Panc1 (cell line): ENCODE results near the gene SLC9A4. TPM values are rescaled to one million over a fixed set of nuclear protein-coding genes. Genes with fewer than 3 reads are reported as not detected.

Experiments used
- ATAC-seq: fragments of 200-7000 bp; cut with Tn5 transposase; 2 replicates; pipeline ENCODE4 v1.9.1; 2020; ENCODE audit warnings: mild to moderate bottlenecking, moderate library complexity
- BruUV-seq: library from RNA; stranded (reverse); fragments of 400-500 nt; replicated peaks from 2 replicates; lab custom pipeline; 2021; lab: Mats Ljungman, UMichigan
- CTCF ChIA-PET: fragments of 300-600 bp; sonication (Branson Sonifier 250); formaldehyde crosslinking; loops from one replicate; lab custom pipeline; 2022; ENCODE audit warnings: antibody characterized with exemption; lab: Charles Lee
- POLR2A ChIA-PET: fragments of 300-600 bp; sonication (Branson Sonifier 250); formaldehyde crosslinking; loops from one replicate; lab custom pipeline; 2022; ENCODE audit warnings: antibody characterized with exemption; lab: Charles Lee
- DNase-seq: peaks from one replicate; pipeline ENCODE4 v3.0.0-alpha.2; 2010; ENCODE audit warnings: low read depth, low spot score
- H3K27ac ChIP-seq: 2 replicates; pipeline ENCODE4 v1.5.1; 2011; ENCODE audit warnings: mild to moderate bottlenecking, low read length, inconsistent platforms
- H3K27me3 ChIP-seq: fragments of 200-500 bp; sonication (Bioruptor generic); 2 replicates; pipeline ENCODE4 v1.6.0; 2014; ENCODE audit warnings: low read length, inconsistent platforms; ENCODE audit not compliant: control insufficient read depth, insufficient read depth
- H3K36me3 ChIP-seq: fragments of 200-500 bp; sonication (Bioruptor generic); 2 replicates; pipeline ENCODE4 v1.5.1; 2014; ENCODE audit warnings: inconsistent platforms, mild to moderate bottlenecking, low read length, moderate library complexity; ENCODE audit not compliant: control insufficient read depth, insufficient read depth
- H3K4me1 ChIP-seq: 2 replicates; pipeline ENCODE4 v1.5.1; 2011; ENCODE audit warnings: inconsistent platforms, mild to moderate bottlenecking, low read length, moderate library complexity; ENCODE audit not compliant: control insufficient read depth, insufficient read depth
- H3K4me3 ChIP-seq, 2 experiments: 2 replicates each; pipeline ENCODE4 v1.5.1; 2011 to 2012; ENCODE audit warnings: low read depth in 2 of 2, low read length in 2 of 2, mild to moderate bottlenecking in 2 of 2, inconsistent platforms in 1 of 2, moderate library complexity in 1 of 2
- H3K9me3 ChIP-seq: fragments of 200-500 bp; sonication (Bioruptor generic); 2 replicates; pipeline ENCODE4 v1.5.1; 2014; ENCODE audit warnings: low read depth, mild to moderate bottlenecking, inconsistent platforms, low read length, moderate library complexity; ENCODE audit not compliant: control insufficient read depth, insufficient read depth
- REST ChIP-seq, 2 experiments: IDR thresholded peaks; 2 replicates each; pipeline ENCODE4 v1.6.1; 2011 to 2012; ENCODE audit warnings: low read depth in 2 of 2, control low read depth in 1 of 2, low read length in 1 of 2, mild to moderate bottlenecking in 1 of 2, moderate library complexity in 1 of 2; ENCODE audit not compliant: insufficient read depth in 1 of 2
- SIN3A ChIP-seq: IDR thresholded peaks from 2 replicates; pipeline ENCODE4 v1.6.1; 2012; ENCODE audit warnings: low read depth, mild to moderate bottlenecking, low read length, moderate library complexity, borderline replicate concordance; ENCODE audit not compliant: insufficient read depth
- TCF7L2 ChIP-seq: IDR thresholded peaks from 2 replicates; pipeline ENCODE4 v1.6.1; 2011; ENCODE audit warnings: mild to moderate bottlenecking, low read depth, low read length, inconsistent platforms
- in situ Hi-C: cut with HindIII; loops from 2 replicates; pipeline ENCODE4 v1.10.0; 2016; ENCODE audit warnings: low sequenced_read_pairs, low pct_unique_long_range_greater_than_20kb
- intact Hi-C: fragments of 100-400 bp; cut with micrococcal nuclease; formaldehyde crosslinking; loops from one replicate; pipeline ENCODE4 v1.10.0; 2022; ENCODE audit not compliant: unreplicated experiment
- microRNA-seq: library from miRNA; unstranded; fragments of <30 nt; microRNA quantifications from one replicate; pipeline ENCODE4 v1.1.0, GENCODE V29; 2020; ENCODE audit not compliant: unreplicated experiment
- total RNA-seq: library from RNA; stranded (reverse); gene quantifications from one replicate; pipeline ENCODE4 v1.2.1, GENCODE V29; 2021; ENCODE audit not compliant: unreplicated experiment

SLC9A4 gene
- total RNA-seq, 1 experiment from 2014 or later, result not detected

GRCh38 chr2:102582845-102583244 lies 109.8 kb downstream of the SLC9A4 start:
- CTCF ChIA-PET, result no interaction called here
- Histone ChIP-seq H3K4me1 (no peaks in the 10 kb centered on the region), H3K9me3 (no peaks in the 10 kb centered on the region), H3K4me3 (no peak overlapping the region), H3K36me3 (no peaks in the 10 kb centered on the region), H3K27me3 (no peaks in the 10 kb centered on the region), H3K27ac (no peak overlapping the region)
- POLR2A ChIA-PET, result no interaction called here
- BruUV-seq, result no TSS peak
- TF ChIP-seq TCF7L2 (no peak), SIN3A (no peak), REST (IDR thresholded peaks at IDR 0.05; ENCODE audit: insufficient read depth in 1 of 2, low read depth in 2 of 2, low read length in 1 of 2) (no peak)
- in situ Hi-C loops, result no loop called here
- DNase-seq, result no peak
- no peak for ATAC-seq
- intact Hi-C loops, result no loop called here

Small RNAs within 50 kb of the gene (microRNA-seq; reads per million reads assigned to microRNA genes)
- not detected for gene MIR4772

Other genes starting within 250 kb of the SLC9A4 start
- gene IL1RL1, start 161.7 kb upstream of the SLC9A4 start, total RNA-seq, result 0.15 TPM
- gene IL18R1, start 117.4 kb upstream of the SLC9A4 start, total RNA-seq, result 0.08 TPM
- gene IL18RAP, start 50.1 kb upstream of the SLC9A4 start, total RNA-seq, result not detected
- 4.1 TPM for gene SLC9A2, start 146.3 kb downstream of the SLC9A4 start, total RNA-seq